ENCODE data around the gene TNS2.

DNA sequence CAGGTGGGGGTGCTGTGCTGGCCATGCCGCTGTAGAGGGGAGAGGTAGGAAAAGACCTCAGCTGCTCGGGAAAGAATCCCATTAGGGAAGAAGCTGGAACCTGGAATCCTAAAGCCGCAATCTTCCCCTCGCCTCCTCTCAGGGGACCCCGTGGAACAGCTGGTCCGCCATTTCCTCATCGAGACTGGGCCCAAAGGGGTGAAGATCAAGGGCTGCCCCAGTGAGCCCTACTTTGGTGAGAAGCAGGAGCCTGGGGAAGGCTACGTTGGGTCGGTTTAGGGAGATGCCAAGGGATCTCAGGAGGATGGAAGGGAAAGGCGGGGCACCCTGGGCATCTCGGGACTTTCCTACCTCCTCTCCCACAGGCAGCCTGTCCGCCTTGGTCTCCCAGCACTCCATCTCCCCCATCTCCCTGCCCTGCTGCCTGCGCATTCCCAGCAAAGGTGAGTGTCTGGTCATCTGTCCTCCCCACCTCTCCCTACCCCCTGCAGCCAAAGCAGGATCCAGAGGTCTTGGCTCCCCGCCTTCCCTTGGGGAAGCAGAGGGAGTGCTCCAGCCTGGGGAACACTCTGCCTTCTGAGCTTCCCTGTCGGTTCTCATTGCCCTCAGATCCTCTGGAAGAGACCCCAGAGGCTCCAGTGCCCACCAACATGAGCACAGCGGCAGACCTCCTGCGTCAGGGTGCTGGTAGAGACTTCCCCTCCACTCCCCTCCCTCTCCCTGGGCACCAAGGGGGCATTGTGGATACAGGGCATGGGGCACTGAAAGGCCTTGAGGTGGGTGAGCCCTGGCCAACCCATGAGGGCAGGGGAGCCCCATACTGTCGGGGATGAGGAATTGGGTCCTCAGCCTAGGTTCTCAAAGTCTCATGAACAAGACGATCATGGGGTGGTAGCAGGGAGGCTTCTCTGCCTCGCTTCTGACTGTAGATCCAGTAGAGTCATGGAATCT is 12.4 kb downstream of the TNS2 start:
- TF ChIP-seq POLR2A (IDR thresholded peaks at IDR 0.05): no peak
- TF ChIP-seq, protein P1, sequence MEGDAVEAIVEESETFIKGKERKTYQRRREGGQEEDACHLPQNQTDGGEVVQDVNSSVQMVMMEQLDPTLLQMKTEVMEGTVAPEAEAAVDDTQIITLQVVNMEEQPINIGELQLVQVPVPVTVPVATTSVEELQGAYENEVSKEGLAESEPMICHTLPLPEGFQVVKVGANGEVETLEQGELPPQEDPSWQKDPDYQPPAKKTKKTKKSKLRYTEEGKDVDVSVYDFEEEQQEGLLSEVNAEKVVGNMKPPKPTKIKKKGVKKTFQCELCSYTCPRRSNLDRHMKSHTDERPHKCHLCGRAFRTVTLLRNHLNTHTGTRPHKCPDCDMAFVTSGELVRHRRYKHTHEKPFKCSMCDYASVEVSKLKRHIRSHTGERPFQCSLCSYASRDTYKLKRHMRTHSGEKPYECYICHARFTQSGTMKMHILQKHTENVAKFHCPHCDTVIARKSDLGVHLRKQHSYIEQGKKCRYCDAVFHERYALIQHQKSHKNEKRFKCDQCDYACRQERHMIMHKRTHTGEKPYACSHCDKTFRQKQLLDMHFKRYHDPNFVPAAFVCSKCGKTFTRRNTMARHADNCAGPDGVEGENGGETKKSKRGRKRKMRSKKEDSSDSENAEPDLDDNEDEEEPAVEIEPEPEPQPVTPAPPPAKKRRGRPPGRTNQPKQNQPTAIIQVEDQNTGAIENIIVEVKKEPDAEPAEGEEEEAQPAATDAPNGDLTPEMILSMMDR (IDR thresholded peaks at IDR 0.05): no peak
- no peak for TF ChIP-seq EP300 (IDR thresholded peaks at IDR 0.05)

All from ovary (tissue), 3 donors.